ENCODE results near the gene CCL1.

The CCL1 gene

DNA sequence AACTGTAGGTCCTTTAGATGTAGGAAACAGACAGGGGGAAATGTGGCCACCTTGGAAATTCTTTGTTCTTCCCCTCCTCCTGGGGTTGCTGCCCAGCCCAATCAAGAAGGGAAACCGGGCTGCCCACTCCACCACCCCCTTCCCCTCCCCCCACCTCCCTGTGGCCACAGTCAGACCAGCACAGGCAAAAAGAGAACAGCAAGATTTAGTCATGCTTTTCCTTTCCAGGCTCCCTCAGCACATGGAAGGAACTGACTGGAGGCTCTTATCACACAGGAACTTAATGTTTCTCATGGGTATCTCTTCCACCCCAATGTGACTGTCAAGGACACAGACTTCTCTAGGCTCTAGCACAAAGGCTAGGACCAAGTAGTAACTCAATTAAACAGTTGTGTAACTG, 3.0 kb upstream of the CCL1 start:
- Histone ChIP-seq H3K27me3 (ENCODE audit: insufficient read depth, low read length, poor library complexity) (no peaks in the 10 kb centered on the region), H3K9ac (ENCODE audit: low read depth, low read length) (peak overlapping the region; percentile 60), H2AFZ (ENCODE audit: low read depth, low read length) (no peak overlapping the region), H3K27ac (ENCODE audit: low read length) (peak overlapping the region; percentile 99), H3K4me3 (ENCODE audit: low read depth in 1 of 2, low read length in 2 of 2) (no peak overlapping the region; a peak in 1 of 4 replicates), H3K9me3 (ENCODE audit: insufficient read depth, low read length, severe bottlenecking) (no peaks in the 10 kb centered on the region), H3K79me2 (ENCODE audit: insufficient read depth, low read length) (no peaks in the 10 kb centered on the region), H3K36me3 (ENCODE audit: insufficient read depth, low read length) (no peaks in the 10 kb centered on the region), H3K4me1 (ENCODE audit: insufficient read depth, low read length) (peaks cover 100% of the 10 kb centered on the region), H4K20me1 (ENCODE audit: insufficient read depth, low read length) (no peaks in the 10 kb centered on the region), H3K4me2 (ENCODE audit: insufficient read depth, low read length) (peak overlapping the region; percentile 20)
- TF ChIP-seq, protein P1, sequence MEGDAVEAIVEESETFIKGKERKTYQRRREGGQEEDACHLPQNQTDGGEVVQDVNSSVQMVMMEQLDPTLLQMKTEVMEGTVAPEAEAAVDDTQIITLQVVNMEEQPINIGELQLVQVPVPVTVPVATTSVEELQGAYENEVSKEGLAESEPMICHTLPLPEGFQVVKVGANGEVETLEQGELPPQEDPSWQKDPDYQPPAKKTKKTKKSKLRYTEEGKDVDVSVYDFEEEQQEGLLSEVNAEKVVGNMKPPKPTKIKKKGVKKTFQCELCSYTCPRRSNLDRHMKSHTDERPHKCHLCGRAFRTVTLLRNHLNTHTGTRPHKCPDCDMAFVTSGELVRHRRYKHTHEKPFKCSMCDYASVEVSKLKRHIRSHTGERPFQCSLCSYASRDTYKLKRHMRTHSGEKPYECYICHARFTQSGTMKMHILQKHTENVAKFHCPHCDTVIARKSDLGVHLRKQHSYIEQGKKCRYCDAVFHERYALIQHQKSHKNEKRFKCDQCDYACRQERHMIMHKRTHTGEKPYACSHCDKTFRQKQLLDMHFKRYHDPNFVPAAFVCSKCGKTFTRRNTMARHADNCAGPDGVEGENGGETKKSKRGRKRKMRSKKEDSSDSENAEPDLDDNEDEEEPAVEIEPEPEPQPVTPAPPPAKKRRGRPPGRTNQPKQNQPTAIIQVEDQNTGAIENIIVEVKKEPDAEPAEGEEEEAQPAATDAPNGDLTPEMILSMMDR (IDR thresholded peaks at IDR 0.05; ENCODE audit: borderline replicate concordance, extremely low read depth, low read length, poor library complexity, severe bottlenecking) = no peak
- no peak for TF ChIP-seq EZH2 (IDR thresholded peaks at IDR 0.05; ENCODE audit: borderline replicate concordance, low read depth, low read length, severe bottlenecking)
- DNase-seq (peak; percentile 52), ATAC-seq (ENCODE audit: insufficient read depth, low read depth) (peak; percentile 13; the same call in 1 of the 3 replicates)

DNA sequence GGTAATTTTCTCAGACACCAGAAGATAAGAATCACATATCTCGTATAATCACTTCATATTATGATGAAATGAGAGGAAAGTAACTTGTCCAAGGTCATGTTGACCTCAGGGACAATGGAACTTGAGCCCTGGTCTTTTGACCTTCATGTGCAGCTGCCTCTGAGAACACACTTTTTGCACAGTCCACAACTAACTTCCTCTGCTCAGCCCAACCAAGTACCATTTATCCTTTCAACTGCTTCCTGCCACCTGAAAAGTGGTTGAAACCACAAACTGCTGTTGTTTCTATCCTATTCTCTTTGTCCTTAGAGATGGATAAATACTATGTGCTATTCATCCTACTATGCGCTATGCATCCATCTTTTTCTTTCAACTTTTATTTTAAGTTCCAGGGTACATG, 2.3 kb upstream of the CCL1 start:
- H3K9ac ChIP-seq (ENCODE audit: low read depth, low read length) = peak overlapping the region; percentile 60
- peak overlapping the region; percentile 20 for H3K4me2 ChIP-seq (ENCODE audit: insufficient read depth, low read length)
- peak; percentile 81 for DNase-seq
- ATAC-seq (ENCODE audit: insufficient read depth, low read depth) = peak; percentile 69
- H3K4me1 ChIP-seq (ENCODE audit: insufficient read depth, low read length) = peaks cover 100% of the 10 kb centered on the region
- no peak overlapping the region for H2AFZ ChIP-seq (ENCODE audit: low read depth, low read length)
- no peaks in the 10 kb centered on the region for H3K36me3 ChIP-seq (ENCODE audit: insufficient read depth, low read length)
- H3K79me2 ChIP-seq (ENCODE audit: insufficient read depth, low read length) = no peaks in the 10 kb centered on the region
- H4K20me1 ChIP-seq (ENCODE audit: insufficient read depth, low read length) = no peaks in the 10 kb centered on the region
- H3K27ac ChIP-seq (ENCODE audit: low read length) = peak overlapping the region; percentile 99
- H3K4me3 ChIP-seq (ENCODE audit: low read depth in 1 of 2, low read length in 2 of 2) = no peak overlapping the region
- no peak for TF ChIP-seq EZH2 (IDR thresholded peaks at IDR 0.05; ENCODE audit: borderline replicate concordance, low read depth, low read length, severe bottlenecking)
- TF ChIP-seq, protein P1 (IDR thresholded peaks at IDR 0.05; ENCODE audit: borderline replicate concordance, extremely low read depth, low read length, poor library complexity, severe bottlenecking) = no peak
- H3K27me3 ChIP-seq (ENCODE audit: insufficient read depth, low read length, poor library complexity) = no peaks in the 10 kb centered on the region
- H3K9me3 ChIP-seq (ENCODE audit: insufficient read depth, low read length, severe bottlenecking) = no peaks in the 10 kb centered on the region

DNA sequence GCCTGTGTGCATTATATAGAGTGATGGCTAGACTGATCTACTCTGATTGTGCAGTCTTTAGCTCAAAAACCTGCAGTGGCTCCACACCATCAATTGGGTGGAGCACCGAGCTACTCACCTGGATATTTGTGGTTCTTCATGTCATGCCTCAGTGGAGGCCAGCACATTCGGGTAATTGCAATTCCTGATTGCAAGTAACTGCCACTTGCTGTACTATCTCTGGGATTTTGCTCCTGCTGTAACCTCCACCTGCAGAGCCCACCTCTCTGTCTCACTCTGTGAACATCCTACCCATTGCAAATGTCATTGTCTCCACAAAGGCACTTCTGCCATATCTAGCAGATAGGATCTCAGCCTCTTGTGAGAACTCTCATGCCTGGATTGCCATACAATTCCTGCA, 1.7 kb upstream of the CCL1 start:
- Histone ChIP-seq H3K79me2 (ENCODE audit: insufficient read depth, low read length) (no peaks in the 10 kb centered on the region), H3K4me1 (ENCODE audit: insufficient read depth, low read length) (peaks cover 100% of the 10 kb centered on the region), H4K20me1 (ENCODE audit: insufficient read depth, low read length) (no peaks in the 10 kb centered on the region), H2AFZ (ENCODE audit: low read depth, low read length) (no peak overlapping the region), H3K36me3 (ENCODE audit: insufficient read depth, low read length) (no peaks in the 10 kb centered on the region), H3K27ac (ENCODE audit: low read length) (peak overlapping the region; percentile 99), H3K9me3 (ENCODE audit: insufficient read depth, low read length, severe bottlenecking) (no peaks in the 10 kb centered on the region), H3K4me2 (ENCODE audit: insufficient read depth, low read length) (peak overlapping the region; percentile 7; the same call in 1 of the 2 replicates), H3K9ac (ENCODE audit: low read depth, low read length) (peak overlapping the region; percentile 60), H3K27me3 (ENCODE audit: insufficient read depth, low read length, poor library complexity) (no peaks in the 10 kb centered on the region), H3K4me3 (ENCODE audit: low read depth in 1 of 2, low read length in 2 of 2) (no peak overlapping the region; a peak in 1 of 4 replicates)
- TF ChIP-seq EZH2 (IDR thresholded peaks at IDR 0.05; ENCODE audit: borderline replicate concordance, low read depth, low read length, severe bottlenecking) = no peak
- TF ChIP-seq, protein P1 (IDR thresholded peaks at IDR 0.05; ENCODE audit: borderline replicate concordance, extremely low read depth, low read length, poor library complexity, severe bottlenecking) = no peak
- peak; percentile 56 for DNase-seq
- peak; percentile 21 for ATAC-seq (ENCODE audit: insufficient read depth, low read depth)

All from DND-41 (cell line).